Breast epithelium (tissue), 4 donors: ENCODE results near the gene RCC1. TPM values are rescaled to one million over a fixed set of nuclear protein-coding genes. Genes with fewer than 3 reads are reported as not detected.
A peak's percentile ranks its signal among the peaks of the same experiment; 100 is the strongest.
"Not testable (repeated sequence)": the region's sequence is repeated elsewhere in the genome, so short reads cannot be mapped to it uniquely, and the experiment has no call there.

ENCODE experiments used
- DNase-seq, 2 donors: peaks; one replicate each; pipeline ENCODE4 v3.0.0-alpha.2; 2019; ENCODE audit warnings: low spot score in 2 of 2
- H3K27ac ChIP-seq, 2 donors: fragments of 200-600 bp; sonication (generic) in 1 of 2; one replicate each; pipeline ENCODE4 v1.5.1; 2016 to 2019; ENCODE audit warnings: mild to moderate bottlenecking in 1 of 2
- H3K27me3 ChIP-seq, 2 donors: fragments of 200-600 bp; sonication (generic) in 1 of 2; one replicate each; pipeline versions ENCODE4 v1.5.1 to v1.6.0; 2017 to 2019; ENCODE audit warnings: control low read depth in 1 of 2, mild to moderate bottlenecking in 1 of 2
- H3K36me3 ChIP-seq: fragments of 200-600 bp; one replicate; pipeline ENCODE4 v1.5.1; 2019
- H3K4me1 ChIP-seq, 2 donors: fragments of 200-600 bp; sonication (generic); one replicate each; pipeline ENCODE4 v1.5.1; 2016 to 2019; ENCODE audit warnings: control low read depth in 1 of 2
- H3K4me3 ChIP-seq, 3 donors: fragments of 200-600 bp; sonication (generic); 1 replicate in 2 of 3; 2 replicates in 1 of 3; pipeline ENCODE4 v1.5.1; 2016 to 2019; ENCODE audit warnings: mild to moderate bottlenecking in 3 of 3, moderate library complexity in 2 of 3
- H3K9me3 ChIP-seq, 2 donors: fragments of 200-600 bp; sonication (generic) in 1 of 2; one replicate each; pipeline ENCODE4 v1.5.1; 2016 to 2019; ENCODE audit warnings: control low read depth in 1 of 2
- CTCF ChIP-seq, 3 donors: fragments of 450-650 bp; IDR thresholded peaks; one replicate each; pipeline ENCODE4 v1.5.1; 2016 to 2017; ENCODE audit warnings: antibody characterized with exemption in 3 of 3, mild to moderate bottlenecking in 3 of 3, moderate library complexity in 3 of 3
- POLR2A ChIP-seq: fragments of 450-650 bp; IDR thresholded peaks from one replicate; pipeline ENCODE4 v1.6.1; 2016; ENCODE audit warnings: antibody characterized with exemption, mild to moderate bottlenecking, moderate library complexity
- POLR2AphosphoS5 ChIP-seq, 3 donors: sonication (generic); formaldehyde crosslinking; IDR thresholded peaks; one replicate each; pipeline ENCODE4 v1.6.1; 2017; ENCODE audit warnings: antibody characterized with exemption in 3 of 3
- intact Hi-C: fragments of 100-400 bp; cut with DNase I; formaldehyde crosslinking; loops from one replicate; pipeline ENCODE4 v1.15.1; 2023; ENCODE audit warnings: low total_unique reads
- total RNA-seq, 3 donors: library from RNA; depleted of rRNA; stranded (reverse); fragments of >200 nt; gene quantifications; one replicate each; pipeline ENCODE4 v1.1.0, GENCODE V29; 2016

Gene RCC1
- total RNA-seq, 3 donors from 2014 or later = 15.7 to 44.9 (median 40.1) TPM

GRCh38 chr1:28510970-28511440 is 5.2 kb downstream of the RCC1 start:
- H3K4me3 ChIP-seq = peak overlapping the region in 1 of 3 donors; percentile 79
- no peaks in the 10 kb centered on the region for H3K36me3 ChIP-seq
- H3K4me1 ChIP-seq = peaks cover 0 to 34% of the 10 kb centered on the region in 2 donors

GRCh38 chr1:28512058-28512611 is 6.3 kb downstream of the RCC1 start:
- H3K4me1 ChIP-seq = peaks cover 0 to 33% of the 10 kb centered on the region in 2 donors
- intact Hi-C loops = no loop called here
- no peaks in the 10 kb centered on the region for H3K9me3 ChIP-seq
- H3K27ac ChIP-seq = peak overlapping the region in 1 of 2 donors; percentile 33
- no peak for DNase-seq
- H3K27me3 ChIP-seq = no peaks in the 10 kb centered on the region
- no peak overlapping the region for H3K4me3 ChIP-seq
- no peak for TF ChIP-seq CTCF (IDR thresholded peaks at IDR 0.05)
- no peaks in the 10 kb centered on the region for H3K36me3 ChIP-seq

More at GRCh38 chr1:28510970-28511440, 5.2 kb downstream of the RCC1 start:
- intact Hi-C loops = no loop called here
- TF ChIP-seq POLR2A (no peak), CTCF (IDR thresholded peaks at IDR 0.05) (no peak), POLR2AphosphoS5 (IDR thresholded peaks at IDR 0.05) (no peak)
- Histone ChIP-seq H3K27ac (no peak overlapping the region), H3K9me3 (no peaks in the 10 kb centered on the region), H3K27me3 (no peaks in the 10 kb centered on the region)
- no peak for DNase-seq

GRCh38 chr1:28514445-28514933 is 8.6 kb downstream of the RCC1 start:
- H3K9me3 ChIP-seq, H3K36me3 ChIP-seq, DNase-seq, H3K27me3 ChIP-seq, intact Hi-C loops, H3K4me3 ChIP-seq, H3K27ac ChIP-seq: not testable (repeated sequence)
- peaks cover 3 to 17% of the 10 kb centered on the region in 2 donors for H3K4me1 ChIP-seq

GRCh38 chr1:28516518-28516956 is 10.7 kb downstream of the RCC1 start:
- TF ChIP-seq POLR2A (no peak), CTCF (IDR thresholded peaks at IDR 0.05) (no peak), POLR2AphosphoS5 (IDR thresholded peaks at IDR 0.05) (no peak)
- H3K36me3 ChIP-seq = no peaks in the 10 kb centered on the region
- intact Hi-C loops = no loop called here
- peaks cover 3 to 8% of the 10 kb centered on the region in 2 donors for H3K4me1 ChIP-seq
- no peak overlapping the region for H3K27ac ChIP-seq
- no peaks in the 10 kb centered on the region for H3K27me3 ChIP-seq
- no peak for DNase-seq
- no peak overlapping the region for H3K4me3 ChIP-seq
- no peaks in the 10 kb centered on the region for H3K9me3 ChIP-seq

GRCh38 chr1:28517649-28517999 is 11.8 kb downstream of the RCC1 start:
- Histone ChIP-seq H3K4me3 (peak overlapping the region; percentile 56 to 75 (median 67)), H3K27me3 (no peaks in the 10 kb centered on the region), H3K36me3 (no peaks in the 10 kb centered on the region), H3K27ac (peak overlapping the region; percentile 67 to 88), H3K9me3 (no peaks in the 10 kb centered on the region), H3K4me1 (peaks cover 3 to 8% of the 10 kb centered on the region in 2 donors)
- intact Hi-C loops = no loop called here
- no peak for TF ChIP-seq POLR2AphosphoS5 (IDR thresholded peaks at IDR 0.05)
- no peak for TF ChIP-seq POLR2A
- TF ChIP-seq CTCF (IDR thresholded peaks at IDR 0.05) = no peak
- DNase-seq = no peak
